Fibroblast of skin of scalp (primary cell): Measurements from ENCODE around the gene TMC8.
A peak's percentile ranks its signal among the peaks of the same experiment; 100 is the strongest.

ENCODE experiments used
- DNase-seq: peaks from one replicate; pipeline ENCODE4 v3.0.0-alpha.2; 2013

The TMC8 gene

GRCh38 chr17:78125138-78125913, 5.2 kb upstream of the TMC8 start:
- DNase-seq: no peak

GRCh38 chr17:78125976-78126894, 4.3 kb upstream of the TMC8 start:
- DNase-seq: no peak

- no peak for DNase-seq
Observed at GRCh38 chr17:78126895-78127238, 3.7 kb upstream of the TMC8 start.

GRCh38 chr17:78127239-78127887, 3.2 kb upstream of the TMC8 start:
- no peak for DNase-seq

GRCh38 chr17:78127888-78128550, 2.6 kb upstream of the TMC8 start:
- DNase-seq: no peak

- peak; percentile 15 for DNase-seq
Observed at GRCh38 chr17:78128551-78129350, 1.8 kb upstream of the TMC8 start, which contains the start of gene TMC6. Gene TMC6, minus strand, starts transcription at chr17:78128755. Its CDS starts 1,923 bp downstream, at chr17:78126832.

- DNase-seq: no peak
Observed at GRCh38 chr17:78129351-78130089, 1.1 kb upstream of the TMC8 start.

GRCh38 chr17:78130090-78130436, 508 bp upstream of the TMC8 start:
- DNase-seq: no peak

- no peak for DNase-seq
Observed at GRCh38 chr17:78131172-78132083, 857 bp downstream of the TMC8 start.

- no peak for DNase-seq
Observed at GRCh38 chr17:78132084-78132676, 1.6 kb downstream of the TMC8 start.

GRCh38 chr17:78132767-78133178, 2.2 kb downstream of the TMC8 start:
- DNase-seq: no peak

- DNase-seq: no peak
Observed at GRCh38 chr17:78133179-78133951, 2.8 kb downstream of the TMC8 start.

GRCh38 chr17:78133971-78134898, 3.7 kb downstream of the TMC8 start:
- DNase-seq: peak; percentile 24

- DNase-seq: no peak
Observed at GRCh38 chr17:78134899-78135385, 4.4 kb downstream of the TMC8 start.

- no peak for DNase-seq
Observed at GRCh38 chr17:78135858-78136500, 5.4 kb downstream of the TMC8 start.

GRCh38 chr17:78137392-78138203, 7.0 kb downstream of the TMC8 start:
- no peak for DNase-seq
